ENCODE measurements around the gene ALS2.
"Not testable (repeated sequence)": the region's sequence is repeated elsewhere in the genome, so short reads cannot be mapped to it uniquely, and the experiment has no call there.

Gene ALS2

DNA sequence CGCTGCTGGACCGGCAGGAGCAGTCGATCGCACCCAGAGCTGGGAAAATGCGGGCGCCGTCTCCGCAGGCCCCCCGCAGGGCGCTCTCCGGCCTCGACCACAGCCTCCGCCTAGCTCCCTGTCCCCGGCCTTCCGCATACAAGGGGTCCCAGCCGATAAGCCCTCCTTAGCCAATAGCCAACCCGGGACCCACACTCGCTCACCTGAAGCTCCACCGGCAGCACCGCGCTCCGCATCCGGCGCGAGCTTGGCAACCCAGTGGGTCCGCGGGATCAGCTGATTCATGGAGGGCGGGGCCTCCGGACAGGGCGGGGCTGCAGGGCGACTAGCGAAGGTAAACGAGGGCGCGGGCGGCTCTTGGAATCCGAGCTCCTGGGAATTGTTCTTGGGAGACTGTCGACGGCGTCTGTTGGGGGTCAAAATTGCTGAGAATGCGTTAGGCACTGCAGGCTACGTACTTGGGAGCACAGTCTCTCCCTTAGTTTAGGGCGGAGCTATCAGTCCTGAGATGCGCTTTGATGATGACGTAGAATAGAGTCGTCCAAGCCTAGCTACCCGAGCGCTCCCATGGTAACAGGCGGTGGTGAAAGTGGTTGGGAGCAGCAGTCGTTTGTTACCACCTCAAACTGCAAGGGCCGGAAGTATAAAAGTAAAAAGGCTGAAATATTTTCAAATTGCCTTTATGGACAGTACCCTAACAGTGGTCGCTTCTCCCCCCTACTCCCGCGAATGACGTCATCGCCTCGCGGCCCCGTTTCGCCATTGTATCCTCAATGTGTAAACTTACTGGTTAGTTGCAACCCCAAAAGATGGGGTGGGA, at the start of gene ALS2:
TSS of gene ALS2 (minus strand) at position 260 of the 820 bp plus-strand sequence. CDS start 12,048 bp downstream, outside the sequence.
- peak; percentile 87 to 92 for DNase-seq (ENCODE audit: low read depth in 1 of 2, low spot score in 1 of 2)

DNA sequence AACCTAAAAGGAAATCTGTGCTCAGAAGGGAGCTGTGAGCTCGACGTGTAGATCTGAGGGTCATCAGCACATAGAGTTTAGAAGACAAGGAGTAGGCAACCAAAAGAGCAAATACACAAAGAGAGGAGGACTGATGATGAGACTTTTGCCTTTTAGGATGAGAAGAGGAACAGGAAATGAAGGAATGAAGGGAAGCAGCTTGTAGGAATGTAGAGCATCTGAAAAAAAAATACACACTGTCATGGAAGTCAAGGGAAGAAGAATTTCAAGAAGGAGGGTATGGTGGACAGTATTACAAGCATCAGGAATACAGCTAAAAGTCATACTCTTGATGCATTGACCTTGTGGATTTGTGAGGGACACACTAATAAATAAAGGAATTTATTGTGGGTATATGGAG, 47.5 kb upstream of the ALS2 start:
- DNase-seq (ENCODE audit: low read depth in 1 of 2, low spot score in 1 of 2), result no peak

DNA sequence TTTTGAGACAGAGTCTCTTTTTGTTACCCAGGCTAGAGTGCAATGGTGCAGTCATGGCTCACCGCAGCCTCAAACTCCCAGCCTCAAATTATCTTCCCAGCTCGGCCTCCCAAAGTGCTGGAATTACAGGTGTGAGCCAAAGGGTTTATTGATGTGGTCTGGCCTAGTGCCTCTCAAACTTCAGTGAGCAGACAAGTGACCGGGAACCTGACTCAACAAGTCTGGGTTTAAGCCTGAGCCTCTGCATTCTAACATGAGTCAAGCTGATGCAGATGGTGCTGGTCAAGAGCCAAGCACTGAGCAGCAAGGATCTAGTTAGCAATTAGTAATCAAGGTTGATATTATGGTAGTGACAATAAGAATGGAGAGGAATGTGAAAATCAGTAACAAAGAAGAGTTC, 46.9 kb upstream of the ALS2 start:
- DNase-seq (ENCODE audit: low read depth in 1 of 2, low spot score in 1 of 2), result no peak

DNA sequence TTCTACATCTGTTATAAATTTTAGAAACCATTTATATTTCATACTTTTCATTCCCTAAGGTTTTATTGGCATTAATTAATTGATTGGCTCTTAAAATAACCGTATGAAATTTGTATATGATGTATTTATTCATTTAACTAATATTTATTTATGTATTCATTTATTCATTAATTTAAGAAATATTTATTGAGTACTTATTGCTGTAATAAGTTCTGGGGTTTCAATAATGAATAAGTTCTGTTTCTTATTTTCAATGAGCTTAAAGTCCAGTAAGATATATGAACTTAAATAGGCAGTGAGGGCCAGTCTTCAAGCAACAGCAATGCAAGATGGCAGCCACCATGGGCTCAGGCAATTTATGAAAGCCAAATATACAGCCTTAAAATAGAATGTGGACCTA, 43.5 kb upstream of the ALS2 start:
- DNase-seq (ENCODE audit: low read depth in 1 of 2, low spot score in 1 of 2), result no peak

- DNase-seq (ENCODE audit: low read depth in 1 of 2, low spot score in 1 of 2), result no peak
These were observed 40.3 kb upstream of the ALS2 start for GRCh38 chr2:201821080-201821479.

- no peak for DNase-seq (ENCODE audit: low read depth in 1 of 2, low spot score in 1 of 2)
These were observed 39.8 kb upstream of the ALS2 start for GRCh38 chr2:201820383-201821007.

DNA sequence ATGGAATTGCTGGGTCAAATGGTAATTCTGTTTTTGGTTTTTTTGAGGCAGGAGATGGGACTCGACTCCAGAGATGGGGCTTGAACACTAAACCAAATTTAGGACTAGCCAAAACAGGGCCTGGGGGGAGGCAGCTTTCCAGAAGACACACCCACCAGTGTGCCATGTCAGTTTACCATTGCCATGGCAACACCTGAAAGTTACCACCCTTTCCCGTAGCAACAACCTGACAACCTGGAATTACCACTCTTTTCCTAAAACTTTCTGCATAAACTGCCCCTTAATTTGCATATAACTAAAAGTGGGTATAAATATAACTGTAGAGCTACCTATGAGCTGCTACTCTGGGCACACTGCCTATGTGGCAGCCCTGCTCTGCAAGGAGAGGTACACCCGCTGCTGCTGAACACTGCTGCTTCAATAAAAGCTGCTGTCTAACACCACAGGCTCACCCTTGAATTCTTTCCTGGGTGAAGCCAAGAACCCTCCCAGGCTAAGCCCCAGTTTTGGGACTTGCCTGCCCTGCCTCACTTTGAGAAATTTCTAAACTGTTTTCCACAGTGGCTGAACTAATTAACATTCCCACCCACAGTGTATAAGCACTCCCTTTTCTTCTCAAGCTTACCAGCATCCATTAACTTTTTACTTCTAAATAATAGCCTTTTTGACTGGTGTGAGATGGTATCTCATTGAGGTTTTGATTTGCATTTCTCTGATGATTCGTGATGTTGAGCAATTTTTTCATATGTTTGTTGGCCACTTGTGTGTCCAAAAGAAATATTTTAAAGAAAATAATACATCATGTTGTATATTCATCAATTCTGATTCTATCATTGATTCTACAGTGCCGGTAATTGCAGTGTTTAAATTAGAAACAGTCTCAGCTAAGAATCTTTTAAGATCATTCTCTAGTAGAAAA, 36.2 kb upstream of the ALS2 start:
- no peak for DNase-seq (ENCODE audit: low read depth in 1 of 2, low spot score in 1 of 2)

DNA sequence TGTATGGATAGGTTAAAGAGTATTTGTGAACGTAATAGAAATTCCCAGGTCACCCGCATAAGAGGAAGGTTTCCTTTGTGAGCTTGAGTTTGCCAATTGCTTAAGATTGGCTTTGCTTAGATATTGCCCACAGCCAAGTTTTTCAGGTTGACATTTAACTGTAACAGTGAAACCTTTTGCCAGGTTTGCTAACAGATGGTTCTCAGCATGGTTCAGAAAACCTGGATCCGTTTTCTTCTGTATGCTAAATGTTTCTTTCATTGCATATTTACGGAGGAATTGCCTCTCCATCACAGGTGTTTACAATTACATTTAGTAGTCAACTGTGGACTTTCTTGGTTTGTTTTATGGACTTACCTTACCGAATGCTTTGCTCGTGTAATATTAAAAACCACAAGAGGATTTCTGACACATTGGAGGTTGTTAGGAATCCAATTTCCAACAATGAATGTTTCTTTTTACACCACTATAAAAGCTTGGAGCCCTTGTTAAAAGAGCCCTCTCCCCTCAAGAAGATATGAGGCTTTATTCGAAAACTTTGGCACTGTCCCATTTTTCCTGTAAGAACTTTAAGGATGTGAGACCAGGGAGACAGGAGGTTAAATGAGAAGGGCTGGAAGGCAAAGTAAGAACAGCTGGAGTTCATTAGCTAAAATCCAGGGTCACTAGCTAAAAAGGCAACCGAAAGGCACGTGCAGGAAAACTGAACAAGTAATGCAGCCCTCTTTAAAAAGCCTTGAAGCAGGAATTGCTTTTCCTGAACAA, 33.4 kb upstream of the ALS2 start:
- DNase-seq (ENCODE audit: low read depth in 1 of 2, low spot score in 1 of 2), result no peak

- not testable (repeated sequence) for DNase-seq (ENCODE audit: low read depth in 1 of 2, low spot score in 1 of 2)
These were observed 29.9 kb upstream of the ALS2 start for GRCh38 chr2:201810604-201811003.

GRCh38 chr2:201809633-201810032, 28.9 kb upstream of the ALS2 start:
- no peak for DNase-seq (ENCODE audit: low read depth in 1 of 2, low spot score in 1 of 2)

- no peak for DNase-seq (ENCODE audit: low read depth in 1 of 2, low spot score in 1 of 2)
These were observed 27.3 kb upstream of the ALS2 start for GRCh38 chr2:201808027-201808426.

GRCh38 chr2:201807452-201807999, 26.8 kb upstream of the ALS2 start:
- DNase-seq (ENCODE audit: low read depth in 1 of 2, low spot score in 1 of 2), result no peak

DNA sequence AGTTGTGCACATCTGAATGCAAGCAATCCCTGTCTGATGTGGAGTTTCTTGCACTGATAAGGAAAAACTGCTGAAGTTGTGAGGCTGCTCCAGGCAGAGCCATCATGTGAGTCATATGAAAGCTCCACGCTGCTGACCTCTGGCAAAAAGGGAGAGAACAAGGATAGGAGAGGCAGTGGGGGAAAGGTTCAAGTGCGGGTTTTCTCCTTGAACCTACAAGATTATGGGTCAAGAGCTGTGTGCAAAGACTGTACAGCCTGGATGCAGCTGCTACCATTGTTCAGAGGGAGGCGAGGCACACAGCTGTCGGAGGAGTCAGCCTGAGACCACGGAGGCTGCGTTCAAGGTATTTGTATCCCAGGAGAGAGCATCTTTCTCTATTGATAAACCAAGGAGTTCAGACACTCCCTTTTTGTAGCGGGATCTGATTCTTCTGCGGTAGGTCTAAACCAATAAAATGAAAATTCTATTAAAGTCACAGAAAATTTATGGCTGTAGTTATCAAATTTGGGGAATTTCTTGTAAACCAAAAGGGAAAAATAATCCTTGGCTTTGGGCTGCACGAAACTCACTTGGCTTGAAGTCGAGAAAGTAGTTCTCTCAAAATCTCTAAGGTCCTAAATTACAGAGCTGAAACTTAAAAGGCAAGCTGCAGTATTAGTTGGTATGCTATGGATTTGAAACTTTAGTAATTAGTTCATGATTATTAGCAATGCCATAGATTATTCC, 25.9 kb upstream of the ALS2 start, which contains the start of gene CDK15:
TSS of gene CDK15 (plus strand) at position 96 of the 729 bp plus-strand sequence. CDS start at position 224, 128 bp downstream.
- no peak for DNase-seq (ENCODE audit: low read depth in 1 of 2, low spot score in 1 of 2)

DNA sequence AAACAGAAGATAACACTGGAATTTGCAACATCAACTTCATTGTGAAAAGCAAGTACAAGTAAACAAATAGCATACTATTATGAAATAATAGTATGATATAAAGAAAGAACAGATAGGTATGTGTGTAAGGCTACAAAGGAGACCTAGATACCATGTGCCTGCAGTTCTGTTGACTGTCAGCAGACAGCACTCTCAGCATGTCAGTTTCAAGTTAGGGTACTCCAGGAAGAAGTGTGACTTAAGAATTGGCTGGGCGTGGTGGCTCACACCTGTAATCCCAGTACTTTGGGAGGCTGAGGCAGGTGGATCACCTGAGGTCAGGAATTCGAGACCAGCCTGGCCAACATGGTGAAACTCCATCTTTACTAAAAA, 18.2 kb upstream of the ALS2 start:
- not testable (repeated sequence) for DNase-seq (ENCODE audit: low read depth in 1 of 2, low spot score in 1 of 2)

- no peak for DNase-seq (ENCODE audit: low read depth in 1 of 2, low spot score in 1 of 2)
These were observed 17.6 kb upstream of the ALS2 start for GRCh38 chr2:201798252-201798913.

DNA sequence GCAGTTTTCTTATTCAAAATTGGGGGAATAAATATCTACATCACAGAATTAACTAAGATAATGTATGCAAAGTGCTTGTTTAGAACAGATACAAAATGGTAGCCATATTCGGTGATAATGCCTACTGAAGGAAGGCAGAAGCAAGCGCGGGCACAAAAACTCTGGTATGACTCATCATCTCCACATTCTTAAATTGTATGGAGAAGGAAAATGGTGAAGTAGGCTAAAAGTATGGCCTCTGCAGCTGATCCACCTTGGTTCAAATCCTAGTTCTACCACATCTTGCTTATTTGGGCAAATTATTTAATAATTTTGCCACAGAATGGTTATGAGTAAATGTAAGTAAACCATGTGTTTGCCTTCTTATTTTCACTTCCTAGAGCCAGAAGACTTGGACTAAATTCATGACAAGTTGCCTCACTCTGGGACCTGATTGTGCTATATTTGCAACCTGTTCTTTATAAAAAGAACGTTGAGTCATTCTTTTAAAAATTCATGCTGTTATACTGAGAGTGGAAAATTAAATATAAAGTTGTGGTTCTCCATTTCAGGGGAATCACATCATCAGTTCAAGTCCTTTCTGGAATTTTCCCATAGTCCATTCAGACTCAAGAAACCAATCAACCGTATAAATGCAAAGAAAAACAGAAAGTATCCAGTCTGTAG, 16.6 kb upstream of the ALS2 start:
- no peak for DNase-seq (ENCODE audit: low read depth in 1 of 2, low spot score in 1 of 2)

GRCh38 chr2:201796478-201796865, 15.7 kb upstream of the ALS2 start:
- no peak for DNase-seq (ENCODE audit: low read depth in 1 of 2, low spot score in 1 of 2)

GRCh38 chr2:201795607-201796477, 15.1 kb upstream of the ALS2 start:
- DNase-seq (ENCODE audit: low read depth in 1 of 2, low spot score in 1 of 2), result no peak

Data from activated CD4-positive, alpha-beta T cell treated with anti-CD3 and anti-CD28 coated beads, Interleukin-2, amount 50 U/mL, for 24 hours (primary cell).